GM12878 (cell line): Measurements from ENCODE around the gene MCC. TPM values are rescaled to one million over a fixed set of nuclear protein-coding genes. Genes with fewer than 3 reads are reported as not detected.

Experiments used
- ATAC-seq: fragments of 200-7000 bp; cut with Tn5 transposase; 3 replicates; pipeline ENCODE4 v1.9.1; 2020; ENCODE audit warnings: mild to moderate bottlenecking, moderate library complexity
- BruUV-seq: library from RNA; stranded (reverse); fragments of 400-500 nt; replicated peaks from 2 replicates; lab custom pipeline; 2021; lab: Mats Ljungman, UMichigan
- CTCF ChIA-PET: fragments of 300-600 bp; sonication (Branson Sonifier 250); formaldehyde crosslinking; extraction: SDS; loops from one replicate; lab custom pipeline; 2021; ENCODE audit warnings: inconsistent platforms; lab: Yijun Ruan, JAX
- POLR2A ChIA-PET: fragments of 350-600 bp; formaldehyde crosslinking; extraction: SDS; loops from one replicate; lab custom pipeline; 2021; ENCODE audit warnings: inconsistent platforms; lab: Charles Lee
- RAD21 ChIA-PET: fragments of 300-600 bp; sonication (Branson Sonifier 250); formaldehyde crosslinking; loops from one replicate; lab custom pipeline; 2023; ENCODE audit warnings: antibody characterized with exemption; ENCODE audit not compliant: unreplicated experiment; lab: Charles Lee
- SMC1A ChIA-PET: fragments of 300-600 bp; sonication (Branson Sonifier 250); formaldehyde crosslinking; loops from one replicate; lab custom pipeline; 2023; ENCODE audit not compliant: unreplicated experiment, uncharacterized antibody; lab: Charles Lee
- DNase-seq: peaks from one replicate; pipeline ENCODE4 v3.0.0-alpha.2; 2011; ENCODE audit warnings: low read depth, low spot score
- FAIRE-seq: peaks from 3 replicates; lab custom pipeline; 2011; peaks lifted over from hg19 to GRCh38; lab: Jason Lieb, UNC
- H2AFZ ChIP-seq: 2 replicates; pipeline ENCODE4 v1.6.0; 2011; ENCODE audit warnings: low read depth, low read length, control low read depth; ENCODE audit not compliant: control insufficient read depth
- H3K27ac ChIP-seq: 2 replicates; pipeline ENCODE4 v1.5.1; 2011; ENCODE audit warnings: control low read depth; ENCODE audit not compliant: control insufficient read depth, insufficient read depth
- H3K27me3 ChIP-seq, 2 experiments: replicated peaks in 1 of 2; 2 replicates each; pipeline versions ENCODE4 v1.6.0 to v1.6.1; 2011; ENCODE audit warnings: low read length in 1 of 2; ENCODE audit not compliant: control insufficient read depth in 2 of 2, insufficient read depth in 2 of 2
- H3K36me3 ChIP-seq, 2 experiments: 2 replicates each; pipeline ENCODE4 v1.5.1; 2011; ENCODE audit warnings: low read length in 1 of 2; ENCODE audit not compliant: control insufficient read depth in 2 of 2, insufficient read depth in 2 of 2
- H3K4me1 ChIP-seq: 2 replicates; pipeline ENCODE4 v1.6.1; 2011; ENCODE audit warnings: mild to moderate bottlenecking, low read length, moderate library complexity, mixed read lengths; ENCODE audit not compliant: control insufficient read depth, insufficient read depth
- H3K4me2 ChIP-seq: 2 replicates; pipeline ENCODE4 v1.6.0; 2011; ENCODE audit warnings: control low read depth; ENCODE audit not compliant: control insufficient read depth, insufficient read depth
- H3K4me3 ChIP-seq: fragments of 200-600 bp; sonication (generic); 2 replicates; pipeline ENCODE4 v1.5.1; 2016
- H3K79me2 ChIP-seq: 2 replicates; pipeline ENCODE4 v1.6.0; 2011; ENCODE audit warnings: low read length; ENCODE audit not compliant: control insufficient read depth, insufficient read depth
- H3K9ac ChIP-seq: 2 replicates; pipeline ENCODE4 v1.8.0; 2011; ENCODE audit warnings: low read length, control low read depth, mixed read lengths; ENCODE audit not compliant: control insufficient read depth, insufficient read depth
- H3K9me3 ChIP-seq: replicated peaks from 3 replicates; pipeline ENCODE4 v1.5.1; 2011; ENCODE audit warnings: mild to moderate bottlenecking, low read length; ENCODE audit not compliant: control insufficient read depth, insufficient read depth
- H4K20me1 ChIP-seq: 2 replicates; pipeline ENCODE4 v1.6.0; 2011; ENCODE audit not compliant: control insufficient read depth, insufficient read depth
- CEBPZ ChIP-seq: fragments of 150-350 bp; IDR thresholded peaks from 2 replicates; pipeline ENCODE4 v1.6.1; 2016; ENCODE audit warnings: low read depth, low read length
- PKNOX1 ChIP-seq: fragments of 450-650 bp; IDR thresholded peaks from 2 replicates; pipeline ENCODE4 v1.6.1; 2016; ENCODE audit warnings: mild to moderate bottlenecking
- TARDBP ChIP-seq: IDR thresholded peaks from 2 replicates; pipeline ENCODE4 v1.6.1; 2016; ENCODE audit warnings: borderline replicate concordance
- YY1 ChIP-seq: IDR thresholded peaks from 2 replicates; pipeline ENCODE4 v1.6.1; 2011; ENCODE audit warnings: low read depth, mild to moderate bottlenecking, low read length
- WGBS: methylation state at CpG from one replicate; pipeline ENCODE4 v1.1.6; 2016; ENCODE audit warnings: low lambda C conversion rate; ENCODE audit not compliant: insufficient replicate concordance, insufficient coverage; ENCODE audit errors: missing lambda C conversion rate; 5-methylcytosine and 5-hydroxymethylcytosine counted together
- in situ Hi-C: fragments of 300-500 bp; cut with MboI; formaldehyde crosslinking; loops from 9 replicates; pipeline ENCODE4 v1.14.3; 2018; ENCODE audit warnings: mixed read lengths
- intact Hi-C: fragments of 100-400 bp; cut with micrococcal nuclease; formaldehyde crosslinking; loops from one replicate; pipeline ENCODE4 v1.14.2; 2022; ENCODE audit not compliant: unreplicated experiment
- polyA plus RNA-seq, 11 experiments: library from polyadenylated mRNA; depleted of rRNA in 4 of 11; unstranded in 6 of 11; stranded (reverse) in 5 of 11; fragments of >200 nt; fragmentation: Nextera tagmentation in 4 of 11; fragmentation: Illumina TruSeq in 1 of 11; extraction: Ambion mirVana in 4 of 11; extraction: Trizol in 1 of 11; gene quantifications; 1 replicate in 1 of 11; 2 replicates in 10 of 11; pipeline versions ENCODE4 v1.2.1 to v1.2.3, GENCODE V29; 2011 to 2016; ENCODE audit warnings: inconsistent platforms in 2 of 11, missing spikeins in 2 of 11, low read depth in 1 of 11
- total RNA-seq, 4 experiments: library from RNA; depleted of rRNA in 3 of 4; stranded (reverse); fragments of >200 nt in 3 of 4; fragmentation: Illumina TruSeq in 1 of 4; extraction: Trizol in 1 of 4; gene quantifications; 2 replicates each; pipeline versions ENCODE4 v1.2.1 to v1.2.3, GENCODE V29; 2013 to 2021

MCC gene
- total and polyA plus RNA-seq, 10 of the 15 experiments (the other 5 are each of a cell fraction or from before 2014, with no cell fraction given) = 0.03 to 0.86 (median 0.16) TPM

- TF ChIP-seq TARDBP = no peak
- no peak for TF ChIP-seq CEBPZ
Measured at GRCh38 chr5:113095831-113096230, 392.4 kb downstream of the MCC start (continued).

DNA sequence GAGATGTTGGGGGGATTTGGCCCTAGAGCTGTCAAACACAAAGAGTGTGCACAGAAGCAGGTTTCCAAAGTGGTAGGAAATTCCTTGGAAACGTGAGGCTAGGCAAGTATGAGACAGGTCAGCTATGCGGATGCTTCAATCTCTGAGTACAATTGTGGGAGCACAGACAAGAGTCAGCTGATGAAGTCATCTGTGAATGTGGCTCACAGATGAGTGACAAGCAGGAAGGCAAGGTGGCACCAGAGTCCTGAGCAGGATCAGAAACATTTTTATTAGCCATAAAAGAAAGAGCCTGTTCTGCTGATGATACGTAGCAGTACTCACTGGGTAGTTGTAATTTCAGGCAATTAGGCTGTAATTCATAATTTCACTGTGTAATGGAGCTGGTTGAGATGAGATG is 394.7 kb downstream of the MCC start:
- in situ Hi-C loops = no loop called here
- Histone ChIP-seq H3K27ac (no peak overlapping the region), H3K4me1 (no peaks in the 10 kb centered on the region)
- POLR2A ChIA-PET = no interaction called here
- TF ChIP-seq YY1 (no peak), PKNOX1 (0 out of 2 replicates have a peak, but pooled peaks have one; percentile 14)
- TF ChIP-seq, all 136 proteins: peak for 1
- no peaks in the 10 kb centered on the region for H4K20me1 ChIP-seq
- ChIA-PET CTCF (no interaction called here), RAD21 (no interaction called here), SMC1A (interaction anchor here (1.0 kb wide), 1 partner anchor 22 kb away, joined by 5 read pairs; no protein-coding TSS in a partner anchor)
- H3K4me3 ChIP-seq = no peak overlapping the region
- H2AFZ ChIP-seq = no peak overlapping the region
- no peaks in the 10 kb centered on the region for H3K9me3 ChIP-seq
- no peak for ATAC-seq
- no peak overlapping the region for H3K4me2 ChIP-seq
- WGBS = 37% methylated on average over 3 of the region's 3 CpGs
- BruUV-seq = no TSS peak
- DNase-seq = no peak
- no peak overlapping the region for H3K9ac ChIP-seq
- no peaks in the 10 kb centered on the region; a peak in 1 of 4 replicates for H3K27me3 ChIP-seq
- intact Hi-C loops = no loop called here
- no peaks in the 10 kb centered on the region for H3K79me2 ChIP-seq
- FAIRE-seq = no peak
- no peaks in the 10 kb centered on the region for H3K36me3 ChIP-seq
